HL-60 (cell line): ENCODE data around the gene FAM120A.

Experiments
- DNase-seq, 2 experiments: peaks; one replicate each; pipeline ENCODE4 v3.0.0-alpha.2; 2010 to 2020; ENCODE audit warnings: low read depth in 1 of 2, low spot score in 1 of 2
- H3K27ac ChIP-seq: fragments of 250-450 bp; sonication (Bioruptor Pico); replicated peaks from 2 replicates; pipeline ENCODE4 v1.5.1; 2020; ENCODE audit warnings: mild to moderate bottlenecking, moderate library complexity
- H3K27me3 ChIP-seq: fragments of 250-450 bp; sonication (Bioruptor Pico); 2 replicates; pipeline ENCODE4 v1.5.1; 2021; ENCODE audit warnings: mild to moderate bottlenecking, moderate library complexity; ENCODE audit not compliant: insufficient read depth, poor library complexity, severe bottlenecking
- H3K4me3 ChIP-seq: replicated peaks from 2 replicates; pipeline ENCODE4 v1.5.1; 2011; ENCODE audit warnings: mild to moderate bottlenecking, control low read depth, low read length; ENCODE audit not compliant: insufficient read depth
- GABPA ChIP-seq: IDR thresholded peaks from 2 replicates; pipeline ENCODE4 v1.6.1; 2012; ENCODE audit warnings: low read depth
- POLR2AphosphoS5 ChIP-seq: IDR thresholded peaks from 2 replicates; pipeline ENCODE4 v1.6.1; 2012; ENCODE audit warnings: low read depth
- SPI1 ChIP-seq: IDR thresholded peaks from 2 replicates; pipeline ENCODE4 v1.6.1; 2012; ENCODE audit warnings: low read depth, mild to moderate bottlenecking, borderline replicate concordance
- TF ChIP-seq, protein P1 (sequence below): IDR thresholded peaks from 2 replicates; pipeline ENCODE4 v1.6.1; 2012; ENCODE audit warnings: low read depth; ENCODE audit not compliant: insufficient replicate concordance
- TF ChIP-seq, protein P2 (sequence below): IDR thresholded peaks from one replicate; pipeline ENCODE4 v1.5.1; 2011; ENCODE audit warnings: low read length, control low read depth, inconsistent platforms; ENCODE audit not compliant: insufficient read depth

The FAM120A gene

DNA sequence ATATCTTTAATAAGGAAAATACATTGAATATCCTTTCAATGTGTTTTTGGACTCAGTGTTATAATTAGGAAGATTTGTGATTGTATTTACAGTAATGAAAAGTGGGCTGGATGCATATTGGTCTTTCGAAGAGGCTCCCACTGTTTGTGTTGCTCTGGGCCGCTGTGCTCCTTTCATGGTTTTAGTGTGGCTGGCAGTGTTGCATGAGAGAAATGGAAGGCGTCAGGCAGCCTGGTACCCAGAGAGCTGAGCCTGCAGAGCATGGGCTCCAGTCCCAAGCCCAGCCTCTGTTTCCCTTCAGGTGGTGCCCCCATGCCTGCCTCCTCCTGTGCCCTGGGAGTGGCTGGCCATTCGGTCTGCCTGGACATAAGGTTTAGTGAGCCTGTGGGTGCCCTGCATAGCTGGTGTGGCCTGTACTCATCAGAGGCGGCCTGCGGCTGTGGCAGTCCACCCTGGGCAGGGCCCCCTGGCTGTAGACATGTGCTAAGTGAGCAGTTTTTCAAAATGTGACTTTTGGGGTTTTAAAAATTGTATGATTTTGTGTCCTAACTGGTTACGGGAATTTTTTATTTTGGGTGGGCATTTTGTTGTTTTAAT is 29.3 kb downstream of the FAM120A start:
- H3K27ac ChIP-seq: no peak overlapping the region
- no peak for TF ChIP-seq GABPA
- TF ChIP-seq, protein P1, sequence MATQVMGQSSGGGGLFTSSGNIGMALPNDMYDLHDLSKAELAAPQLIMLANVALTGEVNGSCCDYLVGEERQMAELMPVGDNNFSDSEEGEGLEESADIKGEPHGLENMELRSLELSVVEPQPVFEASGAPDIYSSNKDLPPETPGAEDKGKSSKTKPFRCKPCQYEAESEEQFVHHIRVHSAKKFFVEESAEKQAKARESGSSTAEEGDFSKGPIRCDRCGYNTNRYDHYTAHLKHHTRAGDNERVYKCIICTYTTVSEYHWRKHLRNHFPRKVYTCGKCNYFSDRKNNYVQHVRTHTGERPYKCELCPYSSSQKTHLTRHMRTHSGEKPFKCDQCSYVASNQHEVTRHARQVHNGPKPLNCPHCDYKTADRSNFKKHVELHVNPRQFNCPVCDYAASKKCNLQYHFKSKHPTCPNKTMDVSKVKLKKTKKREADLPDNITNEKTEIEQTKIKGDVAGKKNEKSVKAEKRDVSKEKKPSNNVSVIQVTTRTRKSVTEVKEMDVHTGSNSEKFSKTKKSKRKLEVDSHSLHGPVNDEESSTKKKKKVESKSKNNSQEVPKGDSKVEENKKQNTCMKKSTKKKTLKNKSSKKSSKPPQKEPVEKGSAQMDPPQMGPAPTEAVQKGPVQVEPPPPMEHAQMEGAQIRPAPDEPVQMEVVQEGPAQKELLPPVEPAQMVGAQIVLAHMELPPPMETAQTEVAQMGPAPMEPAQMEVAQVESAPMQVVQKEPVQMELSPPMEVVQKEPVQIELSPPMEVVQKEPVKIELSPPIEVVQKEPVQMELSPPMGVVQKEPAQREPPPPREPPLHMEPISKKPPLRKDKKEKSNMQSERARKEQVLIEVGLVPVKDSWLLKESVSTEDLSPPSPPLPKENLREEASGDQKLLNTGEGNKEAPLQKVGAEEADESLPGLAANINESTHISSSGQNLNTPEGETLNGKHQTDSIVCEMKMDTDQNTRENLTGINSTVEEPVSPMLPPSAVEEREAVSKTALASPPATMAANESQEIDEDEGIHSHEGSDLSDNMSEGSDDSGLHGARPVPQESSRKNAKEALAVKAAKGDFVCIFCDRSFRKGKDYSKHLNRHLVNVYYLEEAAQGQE: no peak
- TF ChIP-seq, protein P2, sequence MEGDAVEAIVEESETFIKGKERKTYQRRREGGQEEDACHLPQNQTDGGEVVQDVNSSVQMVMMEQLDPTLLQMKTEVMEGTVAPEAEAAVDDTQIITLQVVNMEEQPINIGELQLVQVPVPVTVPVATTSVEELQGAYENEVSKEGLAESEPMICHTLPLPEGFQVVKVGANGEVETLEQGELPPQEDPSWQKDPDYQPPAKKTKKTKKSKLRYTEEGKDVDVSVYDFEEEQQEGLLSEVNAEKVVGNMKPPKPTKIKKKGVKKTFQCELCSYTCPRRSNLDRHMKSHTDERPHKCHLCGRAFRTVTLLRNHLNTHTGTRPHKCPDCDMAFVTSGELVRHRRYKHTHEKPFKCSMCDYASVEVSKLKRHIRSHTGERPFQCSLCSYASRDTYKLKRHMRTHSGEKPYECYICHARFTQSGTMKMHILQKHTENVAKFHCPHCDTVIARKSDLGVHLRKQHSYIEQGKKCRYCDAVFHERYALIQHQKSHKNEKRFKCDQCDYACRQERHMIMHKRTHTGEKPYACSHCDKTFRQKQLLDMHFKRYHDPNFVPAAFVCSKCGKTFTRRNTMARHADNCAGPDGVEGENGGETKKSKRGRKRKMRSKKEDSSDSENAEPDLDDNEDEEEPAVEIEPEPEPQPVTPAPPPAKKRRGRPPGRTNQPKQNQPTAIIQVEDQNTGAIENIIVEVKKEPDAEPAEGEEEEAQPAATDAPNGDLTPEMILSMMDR: no peak
- TF ChIP-seq SPI1: no peak
- TF ChIP-seq POLR2AphosphoS5: no peak
- no peaks in the 10 kb centered on the region for H3K27me3 ChIP-seq
- DNase-seq: no peak
- H3K4me3 ChIP-seq: no peak overlapping the region

DNA sequence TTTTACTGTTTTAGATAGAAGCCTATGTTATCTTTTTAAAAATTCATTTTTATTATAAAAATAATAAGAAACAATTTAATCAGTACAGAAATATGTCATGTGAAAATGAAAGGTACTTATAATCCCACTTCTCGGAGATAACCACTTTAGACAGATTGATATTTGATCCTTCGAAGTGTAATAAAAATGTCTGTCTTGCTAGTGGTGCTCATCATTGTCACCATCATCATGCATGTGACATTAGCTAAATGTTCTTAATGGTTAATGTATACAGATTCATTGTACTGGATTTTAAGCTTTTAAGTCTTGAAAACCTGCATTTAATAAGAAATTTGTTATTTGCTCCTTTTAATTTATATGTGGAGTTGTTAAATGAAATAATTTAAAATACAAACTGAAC is 32.0 kb downstream of the FAM120A start:
- no peak for DNase-seq
- TF ChIP-seq, protein P2: no peak
- TF ChIP-seq GABPA: no peak
- no peak for TF ChIP-seq SPI1
- TF ChIP-seq, protein P1: no peak
- no peak for TF ChIP-seq POLR2AphosphoS5
- H3K4me3 ChIP-seq: no peak overlapping the region

DNA sequence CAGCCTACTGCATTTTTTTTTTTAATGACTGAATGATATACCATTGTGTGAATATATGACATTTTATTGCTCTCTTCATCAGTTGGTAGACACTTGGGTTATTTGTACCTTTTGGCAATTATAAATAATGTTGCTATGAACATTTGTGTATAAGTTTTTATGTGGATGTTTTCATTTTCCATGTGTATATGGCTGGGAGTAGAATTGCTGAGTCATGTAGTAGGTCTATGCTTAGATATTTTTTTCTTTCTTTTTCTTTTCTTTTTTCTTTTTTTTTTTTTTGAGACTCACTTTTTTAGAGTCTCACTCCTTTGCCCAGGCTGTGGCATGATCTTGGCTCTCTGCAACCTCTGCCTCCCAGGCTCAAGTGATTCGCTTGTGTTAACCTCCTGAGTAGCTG is 34.8 kb downstream of the FAM120A start:
- DNase-seq: no peak
- no peak for TF ChIP-seq GABPA
- no peak for TF ChIP-seq POLR2AphosphoS5
- no peak for TF ChIP-seq SPI1
- TF ChIP-seq, protein P1: no peak
- TF ChIP-seq, protein P2: no peak
- H3K27ac ChIP-seq: no peak overlapping the region

More for the DNA sequence above, 32.0 kb downstream of the FAM120A start:
- Histone ChIP-seq H3K27me3 (no peaks in the 10 kb centered on the region), H3K27ac (no peak overlapping the region)

More for the DNA sequence above, 34.8 kb downstream of the FAM120A start:
- H3K27me3 ChIP-seq: no peaks in the 10 kb centered on the region
- no peak overlapping the region for H3K4me3 ChIP-seq
